SH-SY5Y (cell line): ENCODE measurements around the gene ABTB2.

Source experiments
- GATA2 ChIP-seq: IDR thresholded peaks from 2 replicates; pipeline ENCODE4 v1.6.1; 2011; ENCODE audit warnings: mild to moderate bottlenecking, low read depth, low read length
- GATA3 ChIP-seq: IDR thresholded peaks from 2 replicates; pipeline ENCODE4 v1.6.1; 2011; ENCODE audit warnings: low read depth, mild to moderate bottlenecking, low read length, moderate library complexity

The ABTB2 gene

GRCh38 chr11:34226210-34226609, 131.6 kb downstream of the ABTB2 start:
- TF ChIP-seq GATA2 (no peak), GATA3 (no peak)

GRCh38 chr11:34225091-34225490, 132.7 kb downstream of the ABTB2 start:
- TF ChIP-seq GATA2 = no peak
- TF ChIP-seq GATA3 = no peak

- TF ChIP-seq GATA3 = no peak
- no peak for TF ChIP-seq GATA2
Measured at GRCh38 chr11:34224434-34224966, 133.3 kb downstream of the ABTB2 start.

GRCh38 chr11:34223907-34224306, 133.9 kb downstream of the ABTB2 start:
- no peak for TF ChIP-seq GATA2
- TF ChIP-seq GATA3 = no peak

GRCh38 chr11:34223021-34223813, 134.6 kb downstream of the ABTB2 start:
- TF ChIP-seq GATA2 = no peak
- no peak for TF ChIP-seq GATA3

- no peak for TF ChIP-seq GATA3
- no peak for TF ChIP-seq GATA2
Measured at GRCh38 chr11:34222030-34222429, 135.8 kb downstream of the ABTB2 start.

- no peak for TF ChIP-seq GATA3
- TF ChIP-seq GATA2 = no peak
Measured at GRCh38 chr11:34219941-34220370, 137.9 kb downstream of the ABTB2 start.

- no peak for TF ChIP-seq GATA3
- no peak for TF ChIP-seq GATA2
Measured at GRCh38 chr11:34219279-34219678, 138.5 kb downstream of the ABTB2 start.

- TF ChIP-seq GATA3 = no peak; the same call in 1 of the 2 replicates
- no peak for TF ChIP-seq GATA2
Measured at GRCh38 chr11:34218067-34218466, 139.7 kb downstream of the ABTB2 start.

GRCh38 chr11:34216706-34217105, 141.1 kb downstream of the ABTB2 start:
- TF ChIP-seq GATA3 (no peak), GATA2 (no peak)

GRCh38 chr11:34215806-34216453, 141.9 kb downstream of the ABTB2 start:
- no peak for TF ChIP-seq GATA2
- no peak for TF ChIP-seq GATA3

- TF ChIP-seq GATA3 (no peak), GATA2 (no peak)
Measured at GRCh38 chr11:34214961-34215805, 142.6 kb downstream of the ABTB2 start.

GRCh38 chr11:34213366-34213765, 144.4 kb downstream of the ABTB2 start:
- TF ChIP-seq GATA2 = no peak
- no peak for TF ChIP-seq GATA3

- no peak for TF ChIP-seq GATA2
- no peak for TF ChIP-seq GATA3
Measured at GRCh38 chr11:34212566-34212965, 145.2 kb downstream of the ABTB2 start.
